ENCODE results near the gene AK1.
A peak's percentile ranks its signal among the peaks of the same experiment; 100 is the strongest.

The AK1 gene, protein sequence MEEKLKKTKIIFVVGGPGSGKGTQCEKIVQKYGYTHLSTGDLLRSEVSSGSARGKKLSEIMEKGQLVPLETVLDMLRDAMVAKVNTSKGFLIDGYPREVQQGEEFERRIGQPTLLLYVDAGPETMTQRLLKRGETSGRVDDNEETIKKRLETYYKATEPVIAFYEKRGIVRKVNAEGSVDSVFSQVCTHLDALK

DNA sequence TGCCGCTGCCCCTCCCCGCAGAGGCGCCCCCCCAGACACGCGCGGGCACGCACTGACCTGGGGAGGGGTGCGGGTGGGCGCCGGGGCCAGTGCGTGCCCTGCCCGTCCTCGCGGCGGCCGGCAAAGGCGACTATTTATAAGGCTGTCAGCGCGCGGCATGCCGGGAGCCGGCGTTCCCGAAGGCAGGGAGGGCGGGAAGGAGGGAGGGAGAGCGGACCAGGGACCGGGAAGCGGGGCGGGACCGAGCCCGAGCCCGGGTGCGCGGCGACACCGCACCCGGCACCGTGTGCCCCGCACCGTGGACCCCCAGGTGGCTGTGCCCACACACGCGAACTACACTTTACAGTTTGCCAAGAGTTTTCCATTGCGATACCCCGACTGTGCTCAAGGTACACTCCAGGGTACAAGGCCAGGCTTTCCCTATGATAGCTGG, at the start of gene AK1:
TSS of gene AK1 (minus strand) at position 110 of the 433 bp plus-strand sequence. CDS start 3,058 bp downstream, outside the sequence.
- no peak within 1 kb of the TSS for H3K4me2 ChIP-seq (ENCODE audit: low read length)
- H3K27ac ChIP-seq (ENCODE audit: low read depth, low read length, poor library complexity, severe bottlenecking): no peak within 1 kb of the TSS
- no peak within 1 kb of the TSS for H2AFZ ChIP-seq (ENCODE audit: low read length)
- peaks cover 6% of the 10 kb centered on the region for H3K4me1 ChIP-seq (ENCODE audit: insufficient read depth, low read length, severe bottlenecking)
- H3K9ac ChIP-seq (ENCODE audit: low read length): no peak within 1 kb of the TSS
- no peaks in the 10 kb centered on the region for H3K79me2 ChIP-seq (ENCODE audit: insufficient read depth, low read length)
- H3K9me3 ChIP-seq (ENCODE audit: low read length): no peaks in the 10 kb centered on the region
- H3F3A ChIP-seq (ENCODE audit: insufficient read depth, low read length): no peaks in the 10 kb centered on the region
- no peaks in the 10 kb centered on the region for H4K20me1 ChIP-seq (ENCODE audit: insufficient read depth, low read length)
- H3K27me3 ChIP-seq (ENCODE audit: insufficient read depth, low read length): peaks cover 17% of the 10 kb centered on the region; the same call in 1 of the 2 replicates
- H3K36me3 ChIP-seq (ENCODE audit: insufficient read depth, low read length): no peaks in the 10 kb centered on the region; the same call in 1 of the 2 replicates
- no peak within 1 kb of the TSS for H3K4me3 ChIP-seq (ENCODE audit: low read depth, low read length, poor library complexity, severe bottlenecking)
- TF ChIP-seq EZH2 (IDR thresholded peaks at IDR 0.05; ENCODE audit: borderline replicate concordance, low read length): no peak
- TF ChIP-seq, protein P1, sequence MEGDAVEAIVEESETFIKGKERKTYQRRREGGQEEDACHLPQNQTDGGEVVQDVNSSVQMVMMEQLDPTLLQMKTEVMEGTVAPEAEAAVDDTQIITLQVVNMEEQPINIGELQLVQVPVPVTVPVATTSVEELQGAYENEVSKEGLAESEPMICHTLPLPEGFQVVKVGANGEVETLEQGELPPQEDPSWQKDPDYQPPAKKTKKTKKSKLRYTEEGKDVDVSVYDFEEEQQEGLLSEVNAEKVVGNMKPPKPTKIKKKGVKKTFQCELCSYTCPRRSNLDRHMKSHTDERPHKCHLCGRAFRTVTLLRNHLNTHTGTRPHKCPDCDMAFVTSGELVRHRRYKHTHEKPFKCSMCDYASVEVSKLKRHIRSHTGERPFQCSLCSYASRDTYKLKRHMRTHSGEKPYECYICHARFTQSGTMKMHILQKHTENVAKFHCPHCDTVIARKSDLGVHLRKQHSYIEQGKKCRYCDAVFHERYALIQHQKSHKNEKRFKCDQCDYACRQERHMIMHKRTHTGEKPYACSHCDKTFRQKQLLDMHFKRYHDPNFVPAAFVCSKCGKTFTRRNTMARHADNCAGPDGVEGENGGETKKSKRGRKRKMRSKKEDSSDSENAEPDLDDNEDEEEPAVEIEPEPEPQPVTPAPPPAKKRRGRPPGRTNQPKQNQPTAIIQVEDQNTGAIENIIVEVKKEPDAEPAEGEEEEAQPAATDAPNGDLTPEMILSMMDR (IDR thresholded peaks at IDR 0.05; ENCODE audit: low read length): no peak
- no peaks in the 10 kb centered on the region for H3K9me2 ChIP-seq (ENCODE audit: low read depth, low read length)

DNA sequence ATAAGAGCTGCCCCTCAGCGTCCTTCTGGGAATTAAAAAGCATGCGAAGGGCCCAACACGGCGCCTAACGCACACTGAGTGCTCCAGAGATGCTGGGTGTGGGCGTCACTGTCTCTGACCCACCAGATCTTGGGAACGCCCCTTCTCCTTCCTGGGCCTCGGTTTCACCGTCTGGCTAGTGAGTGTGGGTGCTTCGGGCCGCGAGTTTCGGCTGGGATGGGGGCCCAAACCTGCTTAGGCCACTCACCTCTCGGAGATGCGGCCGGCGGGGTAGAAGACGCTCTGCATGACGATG, 49.4 kb upstream of the AK1 start:
- H3K9ac ChIP-seq (ENCODE audit: low read length): peak overlapping the region; percentile 41; the same call in 1 of the 2 replicates
- H3K4me2 ChIP-seq (ENCODE audit: low read length): peak overlapping the region; percentile 74

DNA sequence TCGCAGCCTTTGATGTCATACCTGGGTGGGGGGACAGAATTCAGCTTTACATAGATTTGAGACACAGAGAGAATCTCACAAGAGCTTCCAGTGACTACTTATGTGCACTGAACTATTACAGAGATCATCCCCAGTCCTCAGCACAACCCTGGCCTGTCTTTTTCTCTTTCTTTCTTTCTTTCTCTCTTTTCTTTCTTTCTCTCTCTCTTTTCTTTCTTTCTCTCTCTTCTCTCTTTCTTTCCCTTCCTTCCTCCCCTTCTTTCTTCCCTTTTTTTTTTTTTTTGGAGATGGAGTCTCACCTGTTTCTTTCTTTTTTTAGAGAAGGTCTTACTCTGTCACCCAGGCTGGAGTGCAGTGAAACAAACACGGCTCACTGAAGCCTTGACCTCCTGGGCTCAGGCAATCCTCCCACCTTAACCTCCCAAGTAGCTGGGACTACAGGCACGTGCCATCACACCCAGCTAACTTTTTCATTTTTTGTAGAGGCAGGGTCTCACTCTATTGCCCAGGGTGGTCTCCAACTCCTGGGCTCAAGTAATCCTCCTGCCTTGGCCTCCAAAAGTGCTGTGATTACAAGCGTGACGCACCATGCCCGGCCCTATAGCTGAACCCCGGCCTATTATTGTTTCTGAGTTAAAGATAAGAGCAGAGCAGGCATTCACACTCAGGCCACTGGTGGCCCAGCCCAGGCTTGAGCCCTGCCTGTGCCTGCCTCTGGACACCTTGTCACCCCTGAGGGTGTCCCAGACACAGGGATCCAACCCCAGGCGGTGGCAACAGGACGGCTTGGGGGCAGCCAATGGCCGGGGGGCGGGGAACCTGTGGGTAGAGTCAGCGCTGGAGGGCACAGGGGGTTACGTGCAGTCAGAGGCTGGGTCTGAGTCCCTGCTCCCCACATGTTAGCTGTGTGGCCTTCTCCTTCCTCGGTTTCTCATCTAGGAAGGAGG, 48.8 kb upstream of the AK1 start:
- no peak overlapping the region for H3K27ac ChIP-seq (ENCODE audit: low read depth, low read length, poor library complexity, severe bottlenecking)
- peak overlapping the region; percentile 57 for H3K4me3 ChIP-seq (ENCODE audit: low read depth, low read length, poor library complexity, severe bottlenecking)
- TF ChIP-seq, protein P1 (IDR thresholded peaks at IDR 0.05; ENCODE audit: low read length): no peak
- TF ChIP-seq EZH2 (IDR thresholded peaks at IDR 0.05; ENCODE audit: borderline replicate concordance, low read length): no peak
- no peaks in the 10 kb centered on the region for H3K36me3 ChIP-seq (ENCODE audit: insufficient read depth, low read length)
- no peaks in the 10 kb centered on the region for H3K79me2 ChIP-seq (ENCODE audit: insufficient read depth, low read length)
- H4K20me1 ChIP-seq (ENCODE audit: insufficient read depth, low read length): no peaks in the 10 kb centered on the region
- peak overlapping the region; percentile 41; the same call in 1 of the 2 replicates for H3K9ac ChIP-seq (ENCODE audit: low read length)
- peak overlapping the region; percentile 74 for H3K4me2 ChIP-seq (ENCODE audit: low read length)
- H3K4me1 ChIP-seq (ENCODE audit: insufficient read depth, low read length, severe bottlenecking): peaks cover 37% of the 10 kb centered on the region
- no peak overlapping the region for H2AFZ ChIP-seq (ENCODE audit: low read length)
- H3K9me2 ChIP-seq (ENCODE audit: low read depth, low read length): no peaks in the 10 kb centered on the region
- H3K27me3 ChIP-seq (ENCODE audit: insufficient read depth, low read length): peaks cover 9% of the 10 kb centered on the region
- H3K9me3 ChIP-seq (ENCODE audit: low read length): no peaks in the 10 kb centered on the region
- H3F3A ChIP-seq (ENCODE audit: insufficient read depth, low read length): no peaks in the 10 kb centered on the region

More for the DNA sequence above, 49.4 kb upstream of the AK1 start:
- Histone ChIP-seq H3K9me2 (ENCODE audit: low read depth, low read length) (no peaks in the 10 kb centered on the region), H3F3A (ENCODE audit: insufficient read depth, low read length) (no peaks in the 10 kb centered on the region), H3K27ac (ENCODE audit: low read depth, low read length, poor library complexity, severe bottlenecking) (no peak overlapping the region), H3K27me3 (ENCODE audit: insufficient read depth, low read length) (peaks cover 9% of the 10 kb centered on the region), H3K4me3 (ENCODE audit: low read depth, low read length, poor library complexity, severe bottlenecking) (peak overlapping the region; percentile 57), H3K4me1 (ENCODE audit: insufficient read depth, low read length, severe bottlenecking) (peaks cover 40% of the 10 kb centered on the region), H3K36me3 (ENCODE audit: insufficient read depth, low read length) (no peaks in the 10 kb centered on the region), H3K79me2 (ENCODE audit: insufficient read depth, low read length) (no peaks in the 10 kb centered on the region), H3K9me3 (ENCODE audit: low read length) (no peaks in the 10 kb centered on the region), H4K20me1 (ENCODE audit: insufficient read depth, low read length) (no peaks in the 10 kb centered on the region), H2AFZ (ENCODE audit: low read length) (no peak overlapping the region)
- no peak for TF ChIP-seq EZH2 (IDR thresholded peaks at IDR 0.05; ENCODE audit: borderline replicate concordance, low read length)
- TF ChIP-seq, protein P1 (IDR thresholded peaks at IDR 0.05; ENCODE audit: low read length): no peak

Measured in OCI-LY1 (cell line).